Right lung (tissue), 5 donors: ENCODE data around the gene SHANK1. TPM values are rescaled to one million over a fixed set of nuclear protein-coding genes. Genes with fewer than 3 reads are reported as not detected.
"Not testable (repeated sequence)": the region's sequence is repeated elsewhere in the genome, so short reads cannot be mapped to it uniquely, and the experiment has no call there.

ENCODE experiments used
- DNase-seq, 2 donors: peaks; one replicate each; pipeline ENCODE4 v3.0.0-alpha.2; 2013
- polyA plus RNA-seq, 5 donors: library from polyadenylated mRNA; unstranded; fragments of 120-200 nt; gene quantifications; one replicate each; pipeline versions ENCODE4 v1.2.1 to v1.2.3, GENCODE V29; 2013; ENCODE audit warnings: inconsistent platforms in 1 of 5, low replicate concordance in 1 of 5; ENCODE audit not compliant: insufficient read length in 5 of 5, insufficient read depth in 1 of 5

SHANK1 gene
- polyA plus RNA-seq, 5 donors, result 4.1 to 7.5 (median 4.8) TPM

DNA sequence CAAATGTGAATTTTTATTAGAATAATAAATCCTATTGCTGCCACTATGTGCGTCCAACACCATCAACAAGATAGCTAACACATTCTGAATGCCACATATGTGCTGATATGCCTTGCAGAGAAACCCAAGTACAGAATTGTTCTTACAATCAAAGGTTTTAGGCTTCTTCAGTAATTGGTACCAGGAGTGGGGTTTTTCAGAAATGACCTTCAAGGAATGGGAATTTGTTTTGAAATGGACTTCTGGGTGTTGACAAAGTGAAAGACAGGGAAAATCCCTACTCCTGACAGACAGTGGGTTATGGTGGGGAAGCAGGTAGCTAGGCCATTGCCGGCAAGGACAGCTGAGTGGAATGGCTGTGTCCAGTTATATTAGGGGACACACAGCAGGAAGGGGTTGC, 85.6 kb downstream of the SHANK1 start:
- no peak for DNase-seq

DNA sequence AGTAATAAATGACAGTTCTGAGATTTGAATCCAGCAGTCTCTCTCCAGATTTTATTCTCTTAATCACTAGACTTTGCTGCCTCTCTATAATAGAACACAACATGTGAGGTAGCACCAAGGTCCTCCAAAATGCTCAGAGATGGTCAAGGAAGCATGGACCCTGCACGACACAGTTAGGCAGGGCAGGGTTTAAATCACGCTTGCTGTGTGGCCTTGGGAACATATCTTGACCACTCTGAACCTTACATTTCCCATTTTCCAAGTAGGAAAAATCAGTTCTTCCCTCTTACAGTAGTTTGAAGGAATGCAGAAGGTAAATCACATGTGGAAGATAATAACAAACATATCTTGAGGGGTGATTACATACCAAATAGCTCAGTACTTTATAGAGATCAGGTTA, 86.2 kb downstream of the SHANK1 start:
- no peak for DNase-seq

DNA sequence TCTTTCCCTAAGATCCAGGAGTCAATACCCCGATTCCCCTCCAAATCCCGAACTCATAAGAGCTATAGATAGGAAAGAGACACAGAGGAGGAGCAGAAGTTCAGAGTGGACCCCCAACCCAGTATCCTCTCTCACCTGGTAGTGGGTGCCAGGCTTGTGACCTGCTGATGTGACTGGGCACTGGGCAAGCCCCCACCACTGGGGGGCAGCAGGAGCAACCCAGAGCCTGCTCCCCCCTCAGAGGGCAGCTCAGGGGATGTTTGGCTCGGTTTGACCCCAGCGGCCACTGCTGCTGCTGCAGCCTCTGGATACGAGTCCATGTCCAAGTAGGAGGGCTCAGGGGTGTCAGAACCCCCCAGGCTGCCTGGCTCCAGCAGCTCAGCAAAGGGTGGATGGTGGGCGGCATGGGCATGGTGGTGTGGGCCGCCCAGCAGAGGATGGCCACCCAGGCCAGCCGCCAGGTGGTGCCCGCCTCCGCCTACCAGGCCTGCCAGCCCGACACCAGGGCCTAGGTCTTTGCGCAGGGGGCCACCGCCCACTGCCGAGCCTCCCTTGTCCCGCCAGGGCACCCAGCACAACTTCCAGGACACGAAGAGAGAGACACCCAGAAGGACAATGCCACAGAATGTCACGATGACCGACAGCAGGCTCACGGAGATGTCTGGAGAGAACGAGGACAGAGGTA, 87.3 kb downstream of the SHANK1 start:
- no peak for DNase-seq

DNA sequence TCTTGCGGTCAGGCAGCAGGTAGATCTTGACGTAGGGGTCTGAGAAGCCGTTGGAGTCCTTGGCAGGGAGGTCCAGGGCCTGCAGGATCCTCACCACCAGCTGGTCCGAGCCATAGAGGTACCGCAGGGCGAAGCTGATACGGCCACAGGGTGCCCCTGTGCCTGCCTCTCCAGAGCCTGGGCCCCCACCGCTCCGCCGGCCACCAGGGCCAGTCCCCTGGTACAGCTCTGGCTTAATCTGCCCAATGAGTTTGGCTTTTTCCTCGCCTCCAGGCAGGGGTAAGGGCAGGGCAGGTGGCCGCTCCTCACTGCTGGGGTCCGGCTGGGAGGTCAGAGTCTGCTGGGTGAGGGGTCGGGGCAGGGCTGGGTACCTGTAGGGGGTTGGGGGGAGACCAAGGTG, 89.8 kb downstream of the SHANK1 start:
- DNase-seq, result no peak

DNA sequence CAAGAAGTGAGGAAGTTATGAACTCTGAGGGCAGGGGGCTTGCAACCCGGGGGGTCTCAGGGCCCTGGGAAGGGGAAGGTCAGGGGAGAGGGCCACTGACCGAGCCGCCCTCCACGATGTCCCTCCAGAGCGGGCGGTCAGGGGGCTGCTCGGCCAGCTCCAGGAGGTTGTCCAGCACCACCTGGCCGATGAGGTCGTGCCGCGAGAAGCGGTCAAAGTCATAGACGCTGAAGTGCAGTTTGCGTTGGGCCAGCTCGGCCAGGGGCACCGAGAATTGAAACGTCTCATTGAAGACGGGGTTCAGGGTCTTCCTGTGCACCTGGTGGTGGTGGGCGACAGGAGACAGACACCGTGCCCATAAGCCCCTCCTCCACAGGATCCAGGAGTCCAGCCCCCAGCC, 90.4 kb downstream of the SHANK1 start:
- DNase-seq, result no peak

DNA sequence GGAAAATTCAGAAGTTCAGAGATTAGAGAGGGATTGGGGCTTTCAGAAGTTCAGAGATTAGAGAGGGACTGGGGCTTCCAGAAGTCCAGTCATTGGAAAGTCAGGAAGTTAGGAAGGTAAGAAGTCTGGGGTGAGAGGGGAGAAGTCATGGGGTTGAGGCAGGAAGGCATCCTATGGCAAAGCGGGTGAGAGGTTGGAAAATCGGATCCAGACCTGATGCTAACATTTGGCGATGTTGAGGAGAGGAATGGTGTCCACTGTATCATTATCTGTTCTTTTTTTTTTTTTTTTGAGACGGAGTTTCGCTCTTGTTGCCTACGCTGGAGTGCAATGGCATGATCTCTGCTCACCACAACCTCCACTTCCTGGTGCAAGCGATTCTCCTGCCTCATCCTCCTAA, 91.1 kb downstream of the SHANK1 start:
- no peak for DNase-seq

DNA sequence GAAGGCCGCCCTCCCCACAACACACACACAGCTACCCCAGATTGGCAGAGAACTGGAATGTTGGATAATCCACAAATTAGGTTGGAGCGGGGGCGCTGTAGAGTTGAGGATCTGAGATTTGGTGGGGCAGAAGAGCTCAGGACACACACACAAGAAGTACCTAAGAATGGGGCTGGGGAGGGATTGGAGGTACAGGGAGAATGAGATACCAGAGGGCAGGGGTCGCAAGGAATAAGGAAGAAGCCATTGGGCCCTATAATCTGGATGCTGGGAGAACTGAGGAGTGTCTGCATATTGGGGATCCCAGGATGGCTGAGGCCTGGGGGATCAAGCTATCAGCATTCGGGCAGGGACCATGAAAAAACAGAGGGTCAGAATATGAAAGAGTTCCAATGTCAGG, 91.5 kb downstream of the SHANK1 start:
- DNase-seq, result no peak

DNA sequence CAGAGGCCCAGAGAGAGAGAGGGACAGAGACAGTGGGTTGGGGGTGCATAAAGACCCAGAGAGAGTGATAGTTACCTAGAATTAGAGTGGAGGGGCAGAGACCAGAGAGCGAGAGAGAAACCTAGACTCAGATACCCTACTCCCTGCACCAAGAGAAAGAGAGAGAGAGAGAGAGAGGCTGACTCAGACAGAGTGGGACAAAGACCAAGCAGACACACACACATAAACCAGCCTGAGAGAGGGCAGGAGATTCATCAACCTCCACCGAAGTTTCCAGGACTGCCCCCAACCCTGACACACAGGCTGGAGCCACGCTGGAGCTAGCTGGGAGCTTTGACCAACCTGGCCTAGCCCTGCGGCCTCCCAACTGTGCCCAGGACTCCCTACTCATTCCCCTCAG, 92.8 kb downstream of the SHANK1 start:
- no peak for DNase-seq

DNA sequence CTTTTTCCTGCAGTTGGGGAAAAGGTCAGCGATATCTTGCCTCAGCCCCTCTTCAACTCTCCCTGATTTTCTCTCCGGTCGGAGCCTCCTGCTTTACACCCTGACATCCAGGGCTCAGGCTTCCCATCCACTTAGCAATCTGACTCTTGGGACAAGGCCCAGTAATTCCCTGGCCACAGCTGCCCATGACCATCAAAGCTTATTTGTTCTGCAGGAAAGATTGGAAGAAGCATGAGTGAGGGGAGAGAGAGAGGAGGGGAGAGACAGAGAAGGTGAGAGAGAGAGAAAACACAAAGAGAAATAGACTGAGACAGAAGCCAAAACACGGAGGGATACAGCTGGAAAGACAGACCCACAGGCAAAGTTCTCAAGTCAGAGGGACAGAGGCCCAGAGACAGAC, 93.6 kb downstream of the SHANK1 start:
- no peak for DNase-seq

DNA sequence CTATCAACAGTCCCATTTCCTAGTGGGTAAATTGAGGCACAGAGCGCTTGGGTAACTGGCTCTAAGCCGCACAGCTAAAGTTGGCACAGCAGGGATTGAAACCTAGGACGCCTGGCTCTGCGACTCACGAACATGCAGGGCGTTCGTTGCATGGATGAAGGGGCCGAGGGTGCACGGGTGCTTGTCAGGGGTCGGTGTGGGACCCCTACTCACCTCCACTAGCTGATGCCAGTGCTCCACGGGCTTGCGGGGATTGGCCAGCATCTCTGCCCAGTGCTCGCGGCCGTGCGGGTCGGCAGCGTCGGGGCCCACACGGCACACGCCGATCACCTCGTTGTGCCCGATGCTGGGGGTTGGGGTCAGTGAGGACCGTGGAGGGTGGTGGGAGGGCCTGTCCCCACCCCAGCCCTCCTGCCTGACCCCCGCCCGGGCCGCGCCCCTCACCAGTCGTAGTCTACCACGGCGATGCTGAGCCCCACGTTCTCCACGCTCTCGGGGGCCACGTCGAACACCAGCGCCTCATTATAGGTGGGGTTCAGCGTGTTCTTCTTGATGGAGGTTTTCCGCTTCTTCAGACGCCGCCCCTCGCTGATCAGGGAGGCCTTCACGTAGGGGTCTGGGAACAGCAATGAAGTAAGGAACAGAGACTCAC, 94.5 kb downstream of the SHANK1 start:
- DNase-seq, result no peak

DNA sequence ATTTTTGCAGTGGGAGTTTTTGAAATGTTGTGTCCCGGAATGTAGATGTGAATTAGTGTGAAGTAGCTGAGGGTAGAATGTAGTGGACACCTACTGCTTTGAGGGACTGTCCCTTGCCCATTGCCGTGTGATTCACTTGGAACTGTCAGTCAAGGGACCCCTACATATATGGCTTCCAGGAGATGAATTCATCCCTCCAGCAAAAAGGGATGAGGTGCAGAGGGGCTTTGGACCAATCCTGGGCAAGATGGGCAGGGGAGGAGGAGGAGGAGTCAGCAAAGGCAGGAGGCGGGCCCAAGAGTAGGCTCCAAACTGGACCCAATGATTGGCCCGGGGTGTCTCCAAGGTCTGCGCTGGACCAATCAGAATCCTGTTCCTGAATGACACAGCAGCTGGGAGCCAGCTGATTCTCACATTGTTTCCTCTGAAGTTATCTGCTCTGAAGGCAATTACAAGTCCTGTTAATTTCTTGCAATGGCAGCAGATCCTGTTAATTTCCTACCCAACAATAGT, 99.2 kb downstream of the SHANK1 start:
- not testable (repeated sequence) for DNase-seq

DNA sequence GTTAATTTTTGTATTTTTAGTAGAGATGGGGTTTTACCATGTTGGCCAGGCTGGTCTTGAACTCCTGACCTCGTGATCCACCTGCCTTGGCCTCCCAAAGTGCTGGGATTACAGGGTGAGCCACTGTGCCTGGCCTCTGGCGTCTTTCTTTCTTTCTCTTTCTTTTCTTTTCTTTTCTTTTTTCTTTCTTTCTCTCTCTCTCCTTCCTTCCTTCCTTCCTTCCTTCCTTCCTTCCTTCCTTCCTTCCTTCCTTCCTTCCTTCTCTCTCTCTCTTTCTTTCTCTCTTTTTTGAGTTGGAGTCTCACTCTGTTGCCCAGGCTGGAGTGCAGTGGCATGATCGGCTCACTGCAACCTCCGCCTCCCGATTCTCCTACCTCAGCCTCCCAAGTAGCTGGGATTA, 100.4 kb downstream of the SHANK1 start:
- not testable (repeated sequence) for DNase-seq

DNA sequence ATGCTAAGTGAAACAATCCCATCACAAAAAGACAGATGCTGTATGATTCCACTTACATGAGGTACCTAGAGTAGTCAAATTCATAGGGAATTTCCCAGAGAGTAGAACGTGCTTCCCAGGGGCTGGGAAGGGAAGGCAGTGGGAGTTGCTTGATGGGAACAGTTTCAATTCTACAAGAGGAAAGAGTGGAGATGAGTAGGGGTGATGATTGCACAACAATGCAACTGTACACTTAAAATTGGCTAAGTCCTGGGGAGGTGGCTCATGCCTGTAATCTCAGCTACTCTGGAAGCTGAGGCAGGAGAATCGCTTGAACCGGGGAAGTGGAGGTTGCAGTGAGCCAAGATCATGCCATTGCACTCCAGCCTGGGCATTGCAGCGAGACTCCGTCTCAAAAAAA, 101.2 kb downstream of the SHANK1 start:
- not testable (repeated sequence) for DNase-seq

DNA sequence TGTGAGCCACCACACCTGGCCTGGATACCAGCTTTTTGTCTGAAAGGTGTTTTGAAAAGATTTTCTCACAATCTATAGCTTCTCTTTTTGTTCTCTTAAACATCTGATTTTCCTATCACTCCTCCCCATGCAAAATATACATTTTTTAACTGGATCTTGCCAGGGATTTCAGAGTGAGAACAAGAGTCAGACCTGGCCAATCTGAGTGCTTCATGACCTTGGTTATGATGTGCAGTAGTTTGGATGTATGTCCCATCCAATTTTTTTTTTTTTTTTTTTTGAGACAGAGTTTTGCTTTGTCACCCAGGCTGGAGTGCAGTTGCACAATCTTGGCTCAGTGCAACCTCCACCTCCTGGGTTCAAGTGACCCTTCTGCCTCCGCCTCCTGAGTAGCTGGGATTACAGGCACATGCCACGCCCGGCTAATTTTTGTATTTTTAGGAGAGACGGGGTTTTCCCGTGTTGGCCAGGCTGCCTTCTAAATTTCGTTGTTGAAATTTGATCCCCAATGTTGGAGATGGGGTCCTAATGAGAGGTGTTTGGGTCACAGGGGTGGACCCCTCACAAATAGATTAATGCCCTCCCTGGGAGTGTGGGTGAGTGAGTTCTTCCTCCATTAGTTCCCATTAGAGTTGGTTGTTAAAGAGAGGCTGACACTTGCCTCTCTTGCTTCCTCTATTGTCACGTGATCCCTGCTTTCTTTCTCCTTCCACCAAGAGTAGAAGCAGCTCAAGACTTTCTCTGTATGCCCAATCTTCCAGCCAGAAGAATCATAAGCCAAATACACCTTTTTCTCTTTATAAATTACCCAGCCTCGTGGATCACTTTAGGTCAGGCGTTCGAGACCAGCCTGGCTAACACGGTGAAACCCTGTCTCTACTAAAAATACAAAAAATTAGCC, 106.8 kb downstream of the SHANK1 start:
- not testable (repeated sequence) for DNase-seq

Other genes with a start within 250 kb of the SHANK1 start
- 100 to 1,000 TPM in 1 of 5 donors, 10 to 100 TPM in 4; 64.4 to 124 (median 87.2) TPM for gene EMC10, start 243.3 kb downstream of the SHANK1 start, polyA plus RNA-seq
- 1 to 10 TPM; 3.4 to 5.3 (median 4.6) TPM for gene GARIN5A, start 243.0 kb downstream of the SHANK1 start, polyA plus RNA-seq
- gene JOSD2, start 208.6 kb downstream of the SHANK1 start, polyA plus RNA-seq, result 10 to 100 TPM; 12.2 to 35.2 (median 19.5) TPM
- 1 to 10 TPM in 3 of 5 donors, under 1 TPM in 2; 0.60 to 2.2 (median 1.7) TPM for gene ASPDH, start 205.9 kb downstream of the SHANK1 start, polyA plus RNA-seq
- 10 to 100 TPM in 3 of 5 donors, 1 to 10 TPM in 2; 7.8 to 20.8 (median 10.9) TPM for gene LRRC4B, start 151.4 kb downstream of the SHANK1 start, polyA plus RNA-seq
- under 1 TPM; 0.05 to 0.55 (median 0.14) TPM for gene SYT3, start 79.9 kb downstream of the SHANK1 start, polyA plus RNA-seq
- gene C19orf81, start 70.4 kb downstream of the SHANK1 start, polyA plus RNA-seq, result under 1 TPM in 2 of 5 donors, not detected in 3; 0.45 to 0.46 TPM
- gene CLEC11A, start 3.6 kb upstream of the SHANK1 start, polyA plus RNA-seq, result 10 to 100 TPM; 29.6 to 66.3 (median 36.1) TPM
- not detected for gene GPR32, start 50.7 kb upstream of the SHANK1 start, polyA plus RNA-seq
- under 1 TPM in 2 of 5 donors, not detected in 3; 0.18 to 0.19 TPM for gene ACP4, start 70.6 kb upstream of the SHANK1 start, polyA plus RNA-seq
- gene KLK1, start 104.0 kb upstream of the SHANK1 start, polyA plus RNA-seq, result under 1 TPM; 0.39 to 0.94 (median 0.80) TPM
- gene KLK15, start 113.8 kb upstream of the SHANK1 start, polyA plus RNA-seq, result not detected
- gene KLK3, start 135.1 kb upstream of the SHANK1 start, polyA plus RNA-seq, result not detected
- under 1 TPM in 3 of 5 donors, not detected in 2; 0.16 to 0.24 (median 0.17) TPM for gene KLK2, start 153.6 kb upstream of the SHANK1 start, polyA plus RNA-seq
- gene KLK4, start 191.6 kb upstream of the SHANK1 start, polyA plus RNA-seq, result not detected
- gene KLK5, start 233.2 kb upstream of the SHANK1 start, polyA plus RNA-seq, result under 1 TPM; 0.18 to 0.93 (median 0.56) TPM
- gene KLK6, start 249.8 kb upstream of the SHANK1 start, polyA plus RNA-seq, result under 1 TPM in 4 of 5 donors, not detected in 1; 0.15 to 0.37 (median 0.32) TPM